GM19238 (cell line): ENCODE results near the gene UBQLN4.
"Not testable (repeated sequence)": the region's sequence is repeated elsewhere in the genome, so short reads cannot be mapped to it uniquely, and the experiment has no call there.

Experiments used
- DNase-seq: peaks from one replicate; pipeline ENCODE4 v3.0.0; 2011; ENCODE audit warnings: low spot score; ENCODE audit not compliant: insufficient read length

UBQLN4 gene

GRCh38 chr1:156062189-156062588 is 8.6 kb upstream of the UBQLN4 start:
- DNase-seq = no peak

GRCh38 chr1:156060937-156061636 is 7.5 kb upstream of the UBQLN4 start, which contains the start of gene RAB25:
Gene RAB25, plus strand, starts transcription at chr1:156061160. Its CDS starts 241 bp downstream, at chr1:156061401.
- no peak for DNase-seq

GRCh38 chr1:156056326-156056849 is 2.8 kb upstream of the UBQLN4 start:
- no peak for DNase-seq

GRCh38 chr1:156055281-156056048 is 1.9 kb upstream of the UBQLN4 start:
- no peak for DNase-seq

- DNase-seq = peak; percentile 95
Observed at GRCh38 chr1:156054500-156055280, 1.1 kb upstream of the UBQLN4 start, which contains the start of gene LAMTOR2. Gene LAMTOR2, plus strand, starts transcription at chr1:156054782. Its CDS starts 108 bp downstream, at chr1:156054890.

GRCh38 chr1:156052862-156053767 is 483 bp downstream of the UBQLN4 start:
- DNase-seq = peak; percentile 82

- DNase-seq = no peak
Observed at GRCh38 chr1:156051011-156051725, 2.4 kb downstream of the UBQLN4 start.

- DNase-seq = no peak
Observed at GRCh38 chr1:156050376-156050775, 3.2 kb downstream of the UBQLN4 start.

GRCh38 chr1:156048663-156049258 is 4.8 kb downstream of the UBQLN4 start:
- DNase-seq = no peak

GRCh38 chr1:156045076-156045475 is 8.5 kb downstream of the UBQLN4 start:
- DNase-seq = no peak

GRCh38 chr1:156042828-156043227 is 10.8 kb downstream of the UBQLN4 start:
- no peak for DNase-seq

GRCh38 chr1:156034991-156035390 is 18.6 kb downstream of the UBQLN4 start:
- not testable (repeated sequence) for DNase-seq

GRCh38 chr1:156033011-156033410 is 20.6 kb downstream of the UBQLN4 start:
- no peak for DNase-seq

- no peak for DNase-seq
Observed at GRCh38 chr1:156026588-156026987, 27.0 kb downstream of the UBQLN4 start.

GRCh38 chr1:156025876-156026275 is 27.7 kb downstream of the UBQLN4 start:
- peak; percentile 23 for DNase-seq

GRCh38 chr1:156024801-156025200 is 28.8 kb downstream of the UBQLN4 start:
- DNase-seq = no peak

GRCh38 chr1:156021954-156022353 is 31.6 kb downstream of the UBQLN4 start:
- DNase-seq = no peak

- DNase-seq = no peak
Observed at GRCh38 chr1:156021093-156021428, 32.5 kb downstream of the UBQLN4 start.

- peak; percentile 96 for DNase-seq
Observed at GRCh38 chr1:156020293-156021092, 33.1 kb downstream of the UBQLN4 start, which contains the start of gene SSR2. Gene SSR2, minus strand, starts transcription at chr1:156020951. Its CDS starts 784 bp downstream, at chr1:156020167.
